Hair follicular keratinocyte (primary cell): ENCODE data around the gene TMC2. TPM values are rescaled to one million over a fixed set of nuclear protein-coding genes. Genes with fewer than 3 reads are reported as not detected.

Source experiments
- total RNA-seq: library from RNA; depleted of rRNA; stranded (reverse); fragments of >200 nt; gene quantifications from 2 replicates; pipeline ENCODE4 v1.2.3, GENCODE V29; 2015

The TMC2 gene
- total RNA-seq = not detected in 2 replicates

DNA sequence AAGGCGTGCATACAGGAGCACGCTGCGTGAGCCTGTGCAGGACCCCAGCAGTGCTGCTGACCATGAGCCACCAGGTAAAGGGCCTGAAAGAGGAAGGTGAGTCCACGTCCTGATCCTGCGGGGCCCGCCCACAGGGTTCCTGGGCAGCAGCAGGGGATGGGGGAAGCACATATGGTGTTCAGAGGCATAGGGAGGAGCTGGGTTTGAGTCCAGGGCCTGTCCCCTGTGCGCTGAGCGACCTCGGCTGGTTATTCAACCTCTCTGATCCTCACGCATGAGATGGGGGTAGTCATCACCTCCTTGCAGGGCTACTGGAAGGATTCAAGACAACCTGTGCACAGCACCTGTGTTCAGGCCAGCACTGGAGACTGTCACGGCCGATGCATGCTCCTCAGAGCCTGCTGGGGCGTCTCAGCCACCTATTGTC, at the start of gene TMC2:
TSS of gene TMC2 (plus strand) at position 14 of the 427 bp plus-strand sequence. CDS start at position 63, 49 bp downstream.

GRCh38 chr20:2508631-2509467, 27.5 kb upstream of the TMC2 start, which contains the start of gene ZNF343:
TSS of gene ZNF343 (minus strand) at chr20:2508915. CDS start at chr20:2493895, 15,020 bp downstream.

DNA sequence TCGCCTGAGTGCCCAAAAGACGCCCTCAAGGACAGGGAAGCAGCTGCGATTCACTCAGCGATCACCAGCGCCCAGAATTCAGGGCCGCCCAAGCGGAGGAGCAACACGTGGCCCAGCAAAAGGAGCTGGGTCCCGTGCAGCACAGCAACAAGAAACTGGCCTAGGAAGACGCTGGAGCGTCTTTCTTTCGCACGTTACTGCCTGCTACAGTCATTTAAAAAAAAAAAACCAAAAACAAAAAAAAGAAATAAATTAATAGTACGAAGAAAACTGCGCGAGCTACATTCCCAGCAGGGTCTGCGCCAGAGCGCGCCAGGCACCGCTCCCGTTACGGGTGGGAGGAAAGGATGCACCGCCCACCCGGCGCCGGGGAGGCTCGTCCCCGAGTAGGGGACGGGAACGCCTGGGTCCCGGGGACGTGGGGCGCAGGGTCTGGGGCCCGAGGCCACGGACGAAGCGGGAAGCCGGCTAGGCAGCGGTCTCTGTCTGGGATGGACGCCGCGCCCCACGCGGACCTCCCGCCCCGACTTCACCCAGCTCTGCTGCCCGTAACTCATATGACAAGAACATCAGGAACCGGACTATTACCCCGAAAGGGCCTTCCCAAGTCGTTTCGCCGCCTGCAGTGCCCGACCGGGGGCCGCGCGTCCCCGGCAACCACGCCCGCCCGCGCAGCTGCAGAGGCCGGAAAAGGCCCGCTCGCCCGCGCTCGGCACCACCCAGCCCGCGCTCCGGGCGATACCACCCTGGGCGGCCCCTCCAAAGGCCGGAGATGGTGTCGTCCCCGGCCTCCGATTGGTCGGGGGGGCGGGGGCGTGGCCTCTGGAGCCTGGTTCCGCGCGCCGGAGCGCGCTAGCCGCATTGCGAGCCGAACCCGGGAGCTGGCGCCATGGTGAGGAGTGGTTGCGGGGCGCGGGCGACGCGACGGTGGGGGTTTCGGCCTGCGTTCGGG, 115.7 kb downstream of the TMC2 start, which contains the start of gene NOP56:
TSS of gene NOP56 (plus strand) at position 861 of the 952 bp plus-strand sequence. CDS start at position 890, 29 bp downstream.

GRCh38 chr20:2663887-2664719, 127.7 kb downstream of the TMC2 start, which contains the start of gene IDH3B:
TSS of gene IDH3B (minus strand) at chr20:2664216. CDS start at chr20:2664188, 28 bp downstream.

Other genes starting within 250 kb of the TMC2 start
- gene TGM3, start 240.6 kb upstream of the TMC2 start, total RNA-seq = not detected in 2 replicates
- not detected in 2 replicates for gene TGM6, start 155.7 kb upstream of the TMC2 start, total RNA-seq
- 488 and 776 TPM in 2 replicates for gene SNRPB, start 65.8 kb upstream of the TMC2 start, total RNA-seq
- 4.2 and 6.1 TPM in 2 replicates for gene ZNF343, start 27.7 kb upstream of the TMC2 start, total RNA-seq
- 86.1 and 222 TPM in 2 replicates for gene NOP56, start 116.1 kb downstream of the TMC2 start, total RNA-seq
- 98.9 and 142 TPM in 2 replicates for gene IDH3B, start 127.6 kb downstream of the TMC2 start, total RNA-seq
- gene EBF4, start 156.2 kb downstream of the TMC2 start, total RNA-seq = 0.15 and 0.39 TPM in 2 replicates